ENCODE measurements around the gene ADAM12.

The ADAM12 gene

GRCh38 chr10:126059076-126059826 lies 329.0 kb downstream of the ADAM12 start:
- no peak for ATAC-seq (ENCODE audit: insufficient read depth, low read depth)

DNA sequence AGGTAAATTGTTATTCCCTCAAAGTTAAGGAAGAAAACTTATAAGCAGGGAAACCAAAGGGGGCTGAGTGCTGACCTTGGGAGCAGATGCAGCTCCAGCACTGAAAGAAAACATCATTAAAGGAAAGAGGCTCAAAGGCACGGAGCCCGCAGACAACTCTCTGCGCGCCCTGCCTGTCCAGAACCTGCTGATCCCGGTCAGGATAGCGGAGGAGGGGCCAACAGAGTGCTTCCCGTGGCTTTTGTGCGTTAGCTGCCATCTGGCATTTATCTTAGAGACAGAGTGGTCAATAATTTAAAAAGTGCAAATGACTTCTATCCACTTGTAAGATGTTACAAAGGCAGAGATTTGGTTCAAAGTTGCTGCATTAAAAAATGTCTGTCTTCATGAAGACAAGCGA lies 329.8 kb downstream of the ADAM12 start:
- Histone ChIP-seq H3K36me3 (ENCODE audit: insufficient read depth, low read length) (no peaks in the 10 kb centered on the region), H3K4me3 (ENCODE audit: low read depth in 1 of 2, low read length in 2 of 2) (no peak overlapping the region), H3K27ac (ENCODE audit: low read length) (no peak overlapping the region), H4K20me1 (ENCODE audit: insufficient read depth, low read length) (no peaks in the 10 kb centered on the region), H3K4me1 (ENCODE audit: insufficient read depth, low read length) (no peaks in the 10 kb centered on the region), H3K9ac (ENCODE audit: low read depth, low read length) (no peak overlapping the region), H3K4me2 (ENCODE audit: insufficient read depth, low read length) (no peak overlapping the region), H3K9me3 (ENCODE audit: insufficient read depth, low read length, severe bottlenecking) (no peaks in the 10 kb centered on the region), H3K79me2 (ENCODE audit: insufficient read depth, low read length) (no peaks in the 10 kb centered on the region), H3K27me3 (ENCODE audit: insufficient read depth, low read length, poor library complexity) (peaks cover 8% of the 10 kb centered on the region), H2AFZ (ENCODE audit: low read depth, low read length) (no peak overlapping the region)
- TF ChIP-seq EZH2 (IDR thresholded peaks at IDR 0.05; ENCODE audit: borderline replicate concordance, low read depth, low read length, severe bottlenecking) (no peak), CTCF (IDR thresholded peaks at IDR 0.05; ENCODE audit: borderline replicate concordance, extremely low read depth, low read length, poor library complexity, severe bottlenecking) (no peak)
- DNase-seq, result no peak
- no peak for ATAC-seq (ENCODE audit: insufficient read depth, low read depth)

More at GRCh38 chr10:126059076-126059826, 329.0 kb downstream of the ADAM12 start:
- Histone ChIP-seq H3K4me1 (ENCODE audit: insufficient read depth, low read length) (no peaks in the 10 kb centered on the region), H3K4me2 (ENCODE audit: insufficient read depth, low read length) (no peak overlapping the region), H3K9ac (ENCODE audit: low read depth, low read length) (no peak overlapping the region), H3K4me3 (ENCODE audit: low read depth in 1 of 2, low read length in 2 of 2) (no peak overlapping the region), H3K36me3 (ENCODE audit: insufficient read depth, low read length) (no peaks in the 10 kb centered on the region), H4K20me1 (ENCODE audit: insufficient read depth, low read length) (no peaks in the 10 kb centered on the region), H3K27ac (ENCODE audit: low read length) (no peak overlapping the region), H3K79me2 (ENCODE audit: insufficient read depth, low read length) (no peaks in the 10 kb centered on the region), H3K27me3 (ENCODE audit: insufficient read depth, low read length, poor library complexity) (peaks cover 8% of the 10 kb centered on the region), H3K9me3 (ENCODE audit: insufficient read depth, low read length, severe bottlenecking) (no peaks in the 10 kb centered on the region), H2AFZ (ENCODE audit: low read depth, low read length) (no peak overlapping the region)
- DNase-seq, result no peak
- TF ChIP-seq CTCF (IDR thresholded peaks at IDR 0.05; ENCODE audit: borderline replicate concordance, extremely low read depth, low read length, poor library complexity, severe bottlenecking), result no peak
- TF ChIP-seq EZH2 (IDR thresholded peaks at IDR 0.05; ENCODE audit: borderline replicate concordance, low read depth, low read length, severe bottlenecking), result no peak

- Histone ChIP-seq H3K27ac (ENCODE audit: low read length) (no peak overlapping the region), H3K4me2 (ENCODE audit: insufficient read depth, low read length) (no peak overlapping the region), H3K9ac (ENCODE audit: low read depth, low read length) (no peak overlapping the region), H3K27me3 (ENCODE audit: insufficient read depth, low read length, poor library complexity) (peaks cover 8% of the 10 kb centered on the region), H3K4me1 (ENCODE audit: insufficient read depth, low read length) (no peaks in the 10 kb centered on the region), H4K20me1 (ENCODE audit: insufficient read depth, low read length) (no peaks in the 10 kb centered on the region), H2AFZ (ENCODE audit: low read depth, low read length) (no peak overlapping the region), H3K4me3 (ENCODE audit: low read depth in 1 of 2, low read length in 2 of 2) (no peak overlapping the region), H3K79me2 (ENCODE audit: insufficient read depth, low read length) (no peaks in the 10 kb centered on the region), H3K36me3 (ENCODE audit: insufficient read depth, low read length) (no peaks in the 10 kb centered on the region), H3K9me3 (ENCODE audit: insufficient read depth, low read length, severe bottlenecking) (no peaks in the 10 kb centered on the region)
- ATAC-seq (ENCODE audit: insufficient read depth, low read depth), result no peak
- no peak for DNase-seq
- TF ChIP-seq EZH2 (IDR thresholded peaks at IDR 0.05; ENCODE audit: borderline replicate concordance, low read depth, low read length, severe bottlenecking), result no peak
- TF ChIP-seq CTCF (IDR thresholded peaks at IDR 0.05; ENCODE audit: borderline replicate concordance, extremely low read depth, low read length, poor library complexity, severe bottlenecking), result no peak
Measured at GRCh38 chr10:126058104-126058503, 330.2 kb downstream of the ADAM12 start.
